Kidney epithelial cell (primary cell): ENCODE measurements around the gene TMX1. TPM values are rescaled to one million over a fixed set of nuclear protein-coding genes. Genes with fewer than 3 reads are reported as not detected.

ENCODE experiments used
- DNase-seq: peaks from one replicate; pipeline ENCODE4 v3.0.0-alpha.2; 2010; ENCODE audit warnings: low read depth
- H3K27me3 ChIP-seq: 2 replicates; pipeline ENCODE4 v1.6.0; 2011; ENCODE audit warnings: low read length; ENCODE audit not compliant: control insufficient read depth, insufficient read depth
- H3K36me3 ChIP-seq: 2 replicates; pipeline ENCODE4 v1.5.1; 2011; ENCODE audit warnings: low read length; ENCODE audit not compliant: control insufficient read depth, insufficient read depth
- H3K4me3 ChIP-seq: 2 replicates; pipeline ENCODE4 v1.5.1; 2011; ENCODE audit warnings: low read depth, mild to moderate bottlenecking, control low read depth, low read length
- CTCF ChIP-seq: IDR thresholded peaks from 2 replicates; pipeline ENCODE4 v1.5.1; 2011; ENCODE audit warnings: mild to moderate bottlenecking, moderate library complexity, low read length, control low read depth, inconsistent platforms; ENCODE audit not compliant: insufficient read depth, poor library complexity, severe bottlenecking
- total RNA-seq: library from RNA; depleted of rRNA; stranded (reverse); fragments of >200 nt; gene quantifications from 2 replicates; pipeline ENCODE4 v1.2.3, GENCODE V29; 2015

The TMX1 gene
- total RNA-seq, 1 donor from 2014 or later = 34.3 TPM

GRCh38 chr14:51289169-51289568, 49.1 kb downstream of the TMX1 start:
- Histone ChIP-seq H3K27me3 (no peaks in the 10 kb centered on the region), H3K36me3 (no peaks in the 10 kb centered on the region), H3K4me3 (no peak overlapping the region)
- no peak for DNase-seq
- no peak for TF ChIP-seq CTCF

- H3K27me3 ChIP-seq = no peaks in the 10 kb centered on the region
- no peak overlapping the region for H3K4me3 ChIP-seq
- no peak for DNase-seq
- H3K36me3 ChIP-seq = no peaks in the 10 kb centered on the region
- TF ChIP-seq CTCF = no peak
Measured at GRCh38 chr14:51290132-51290531, 50.1 kb downstream of the TMX1 start.

DNA sequence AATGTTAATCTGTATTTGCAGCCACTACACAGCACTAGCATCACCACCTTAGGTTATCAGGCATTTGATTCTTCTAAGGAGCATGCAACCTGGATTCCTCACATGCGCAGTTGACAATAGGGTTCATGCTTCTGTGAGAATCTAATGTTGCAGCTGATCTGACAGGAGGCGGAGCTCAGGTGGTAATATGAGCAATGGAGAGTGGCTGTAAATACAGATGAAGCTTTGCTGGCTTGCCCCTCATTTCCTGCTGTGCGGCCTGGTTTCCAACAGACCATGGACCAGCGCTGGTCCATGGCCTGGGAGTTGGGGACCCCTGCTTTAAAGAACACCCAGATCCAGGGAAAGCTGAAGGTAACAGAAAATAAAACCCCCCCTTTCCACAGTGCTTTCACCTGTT, 51.0 kb downstream of the TMX1 start:
- Histone ChIP-seq H3K4me3 (no peak overlapping the region), H3K27me3 (no peaks in the 10 kb centered on the region), H3K36me3 (no peaks in the 10 kb centered on the region)
- TF ChIP-seq CTCF = no peak
- no peak for DNase-seq

GRCh38 chr14:51293149-51293911, 53.3 kb downstream of the TMX1 start:
- no peak for DNase-seq
- no peaks in the 10 kb centered on the region for H3K36me3 ChIP-seq
- no peaks in the 10 kb centered on the region for H3K27me3 ChIP-seq
- no peak overlapping the region for H3K4me3 ChIP-seq
- TF ChIP-seq CTCF = no peak

DNA sequence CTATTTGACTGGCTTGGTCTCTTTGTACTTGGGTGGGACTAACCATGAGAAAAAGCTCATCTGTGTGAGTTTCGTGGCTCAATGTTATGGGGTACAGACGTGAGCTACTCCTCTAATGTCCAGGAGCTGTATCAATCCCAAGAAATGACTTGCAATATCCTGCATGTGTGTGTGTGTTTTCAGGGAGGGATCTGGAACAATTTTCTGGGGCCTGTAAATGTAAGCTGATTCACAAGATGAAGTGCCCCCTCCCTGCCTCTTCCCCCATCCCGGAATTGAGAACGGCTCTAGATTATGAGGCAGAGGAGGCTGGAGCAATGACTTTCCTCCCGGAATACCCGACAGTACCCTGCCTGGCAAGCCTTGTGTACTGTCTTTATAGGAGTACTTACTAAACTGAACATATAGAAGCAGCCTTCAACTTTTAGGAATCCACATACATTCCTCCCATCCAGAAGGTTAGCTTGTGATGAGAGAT, 53.9 kb downstream of the TMX1 start:
- TF ChIP-seq CTCF = no peak
- no peak for DNase-seq
- H3K4me3 ChIP-seq = no peak overlapping the region
- no peaks in the 10 kb centered on the region for H3K27me3 ChIP-seq
- no peaks in the 10 kb centered on the region for H3K36me3 ChIP-seq
